RKO (cell line): Measurements from ENCODE around the gene TMPRSS4.
A peak's percentile ranks its signal among the peaks of the same experiment; 100 is the strongest.

Source experiments
- DNase-seq: peaks from one replicate; pipeline ENCODE4 v3.0.0-alpha.2; 2016; ENCODE audit warnings: low spot score

Gene TMPRSS4

DNA sequence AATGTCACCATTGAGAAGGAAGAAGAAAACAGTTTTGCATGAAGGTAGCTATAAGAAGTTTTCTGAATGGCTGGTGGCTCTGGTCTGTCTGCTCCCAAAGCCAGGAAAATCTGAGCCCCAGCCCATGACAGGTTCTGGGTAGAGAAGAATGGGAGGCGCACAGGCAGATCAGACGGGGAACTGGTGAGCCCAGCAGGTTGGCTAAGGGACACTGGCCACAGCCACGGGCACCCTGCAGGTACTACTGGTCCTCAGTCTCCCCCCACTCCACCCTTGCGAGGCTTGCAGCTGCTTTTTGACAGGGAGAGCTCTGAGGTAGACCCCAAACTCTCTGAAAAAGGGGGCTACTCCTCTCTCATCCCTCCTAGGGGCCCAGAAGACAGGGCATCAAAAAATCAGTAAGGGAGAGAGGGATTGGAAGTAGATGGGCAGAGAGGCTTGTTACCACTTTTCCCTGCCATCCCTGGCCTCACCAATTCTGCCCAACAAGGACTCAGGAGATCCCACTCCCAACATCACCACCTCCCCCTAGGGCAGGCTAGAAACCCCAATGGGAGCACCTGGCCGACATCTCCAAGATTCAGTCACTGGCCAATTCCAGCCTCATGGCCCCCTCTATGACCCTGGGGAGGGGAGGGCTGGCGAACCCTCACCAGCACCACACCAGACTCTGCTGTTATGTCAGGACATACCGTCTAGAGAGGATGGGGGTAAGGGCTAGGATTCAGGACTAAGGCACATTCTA is 58.3 kb downstream of the TMPRSS4 start:
- no peak for DNase-seq

DNA sequence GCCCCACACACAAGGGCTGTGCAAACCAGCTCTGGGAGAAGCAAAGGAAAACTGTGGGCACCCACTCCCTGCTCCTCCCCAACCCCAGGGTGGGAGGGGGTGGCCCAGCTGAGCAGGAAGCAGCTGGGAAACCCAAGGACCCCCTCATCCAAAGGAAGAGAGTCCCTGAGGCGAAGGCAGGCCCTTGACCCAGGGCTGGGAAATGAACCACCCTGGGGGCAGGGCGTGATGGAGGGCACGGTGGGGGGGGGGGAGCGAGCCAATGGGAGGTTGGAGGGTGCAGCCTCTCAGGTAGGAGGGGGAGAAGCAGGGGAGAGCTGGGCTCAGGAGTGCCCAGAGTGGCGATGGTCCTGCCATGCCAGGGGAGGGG is 58.9 kb downstream of the TMPRSS4 start:
- no peak for DNase-seq

DNA sequence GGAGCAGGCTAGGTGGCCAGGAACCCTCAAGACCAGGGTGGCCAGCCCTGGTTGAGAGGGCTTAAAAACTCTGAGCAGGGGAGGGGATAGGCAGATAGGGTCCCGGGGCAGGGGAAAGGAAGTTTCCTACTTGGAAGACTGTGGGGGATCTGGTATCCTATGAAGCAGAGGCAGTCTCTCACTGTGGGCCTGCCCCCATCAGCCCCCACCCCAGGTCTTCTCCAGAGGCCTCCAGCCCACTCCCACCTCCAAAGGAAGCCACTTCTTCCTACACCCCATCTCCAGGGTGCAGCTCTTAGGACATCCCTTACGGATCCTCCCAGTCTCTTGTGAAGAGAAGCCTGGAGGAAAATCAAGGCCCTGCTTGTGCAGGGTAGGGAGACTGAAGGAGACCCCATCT is 59.5 kb downstream of the TMPRSS4 start:
- DNase-seq: no peak

DNA sequence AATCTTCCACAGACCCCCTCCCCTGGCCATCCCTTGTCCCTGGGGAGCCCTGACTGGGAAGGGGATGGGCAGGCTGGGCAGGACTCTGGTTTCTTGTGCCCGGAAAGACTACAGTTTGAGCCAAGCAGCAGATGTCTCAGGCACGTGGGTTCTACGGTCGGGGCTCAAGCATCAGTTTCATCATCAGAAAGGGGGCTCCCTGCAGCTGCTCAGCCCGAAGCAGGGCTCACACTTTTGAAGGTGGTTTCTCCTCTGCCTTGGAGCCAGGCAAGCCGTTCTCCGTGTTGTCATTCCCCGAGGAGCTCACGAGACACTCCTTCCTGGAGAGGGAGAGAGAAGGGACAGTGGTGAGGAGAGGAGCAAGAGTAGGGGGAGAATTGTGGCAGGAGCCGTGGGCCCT is 59.9 kb downstream of the TMPRSS4 start:
- DNase-seq: no peak

DNA sequence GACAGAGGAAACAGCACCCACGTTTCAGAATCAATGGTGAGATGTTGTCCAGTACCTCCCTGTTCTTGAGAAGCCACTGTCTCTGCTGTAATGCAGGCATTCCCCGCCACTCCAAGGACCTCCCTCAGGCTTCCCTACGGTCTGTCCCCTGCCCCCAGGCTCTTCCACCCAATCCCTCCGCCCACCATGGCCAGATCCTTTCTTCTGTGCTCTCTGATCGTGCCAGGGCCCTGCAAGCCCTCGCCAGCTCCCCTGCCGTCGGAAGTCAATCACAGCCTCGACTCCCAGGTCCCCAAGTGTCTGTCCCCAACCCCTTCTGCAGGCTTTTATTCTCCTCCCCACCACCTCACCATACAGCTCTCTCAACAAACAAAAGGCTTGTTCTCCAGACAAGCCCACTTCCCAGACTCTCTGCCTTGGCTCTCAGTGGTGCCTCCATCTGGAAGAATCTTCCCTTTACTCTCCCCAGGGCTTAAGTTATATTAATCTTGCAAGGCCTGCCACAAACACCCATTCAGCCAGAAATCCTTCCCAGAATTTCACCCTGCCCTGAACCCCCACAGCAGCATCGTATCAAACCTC is 62.1 kb downstream of the TMPRSS4 start:
- no peak for DNase-seq

DNA sequence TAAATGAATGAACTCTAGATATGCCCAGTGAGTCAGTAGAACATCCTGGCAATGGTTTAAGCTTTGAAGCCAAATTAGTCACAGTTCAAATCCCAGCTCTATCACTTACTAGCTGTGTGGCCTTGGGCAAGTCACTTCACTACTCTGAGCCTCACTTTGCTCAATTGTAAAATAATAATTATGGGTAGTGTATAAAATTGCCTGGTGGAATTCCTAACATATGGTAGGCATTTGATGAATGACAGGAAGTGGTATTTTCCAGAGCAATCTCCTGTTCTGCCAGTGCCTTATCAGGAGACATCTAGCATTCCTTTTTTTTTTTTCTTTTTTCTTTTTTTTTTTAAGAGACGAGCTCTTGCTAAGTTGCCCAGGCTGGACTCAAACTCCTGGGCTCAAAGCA is 62.7 kb downstream of the TMPRSS4 start:
- DNase-seq: no peak

DNA sequence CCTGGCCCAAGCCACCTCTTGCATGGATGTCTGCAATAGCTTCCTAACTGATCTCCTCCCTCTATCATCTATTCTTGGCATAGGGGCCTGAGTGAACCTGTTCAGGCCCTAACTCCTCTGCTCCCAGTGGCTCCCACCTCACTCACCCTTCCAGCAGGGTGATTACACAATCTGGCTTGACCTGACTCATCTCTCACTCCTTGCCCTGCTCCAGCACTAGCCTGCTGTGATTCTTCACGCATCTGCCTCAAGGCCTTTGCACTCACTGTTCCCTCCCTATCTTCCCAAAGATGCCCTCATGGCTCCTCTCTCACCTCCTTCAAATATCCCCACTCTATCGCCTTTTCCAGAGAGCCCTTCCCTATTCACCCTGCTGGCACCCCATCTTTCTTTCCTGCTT is 65.2 kb downstream of the TMPRSS4 start:
- DNase-seq: peak; percentile 33

DNA sequence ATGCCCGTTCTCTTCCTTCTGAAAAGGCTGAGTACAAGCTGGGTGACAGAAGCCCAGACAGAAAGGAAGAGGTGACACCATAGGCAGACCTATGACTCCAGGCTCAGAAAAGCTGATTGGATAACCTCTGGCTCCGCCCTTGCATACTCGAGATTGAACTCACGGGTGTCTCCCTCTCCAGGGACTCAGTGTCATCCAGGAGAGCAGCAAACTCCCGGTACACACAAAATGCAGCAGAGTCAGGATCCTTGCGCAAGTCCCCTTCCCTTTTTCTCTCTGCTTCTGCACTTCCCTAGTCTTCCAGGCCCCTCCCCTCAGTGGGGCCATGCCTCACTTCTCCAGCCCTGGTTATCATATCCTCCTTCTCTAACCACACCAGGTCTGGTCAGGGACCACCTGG is 65.9 kb downstream of the TMPRSS4 start:
- DNase-seq: no peak

DNA sequence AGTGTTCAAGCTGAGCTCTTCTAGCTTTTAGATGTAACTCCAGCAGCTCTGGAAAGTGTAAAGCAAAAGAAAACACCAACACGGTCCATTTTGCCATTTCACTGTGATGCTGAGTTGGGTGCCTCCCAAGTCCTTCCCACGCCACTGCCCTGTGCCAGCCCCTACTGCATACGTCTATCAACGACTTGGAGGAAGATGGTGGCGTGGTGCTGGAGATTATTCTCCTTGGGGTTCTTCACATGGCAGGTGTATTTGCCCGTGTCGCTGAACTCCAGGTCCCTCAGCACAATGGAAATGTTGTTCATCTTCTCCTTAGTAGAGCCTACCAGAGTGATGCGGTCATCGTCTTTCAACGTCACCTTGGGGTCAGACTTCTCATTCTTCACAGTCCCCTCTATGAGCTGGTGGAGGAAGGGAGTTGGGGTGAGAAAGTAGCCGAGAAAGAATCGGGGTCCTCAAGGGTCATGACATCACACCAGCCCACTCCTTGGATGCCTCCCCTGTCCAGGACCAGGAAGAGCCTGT is 66.8 kb downstream of the TMPRSS4 start:
- no peak for DNase-seq

DNA sequence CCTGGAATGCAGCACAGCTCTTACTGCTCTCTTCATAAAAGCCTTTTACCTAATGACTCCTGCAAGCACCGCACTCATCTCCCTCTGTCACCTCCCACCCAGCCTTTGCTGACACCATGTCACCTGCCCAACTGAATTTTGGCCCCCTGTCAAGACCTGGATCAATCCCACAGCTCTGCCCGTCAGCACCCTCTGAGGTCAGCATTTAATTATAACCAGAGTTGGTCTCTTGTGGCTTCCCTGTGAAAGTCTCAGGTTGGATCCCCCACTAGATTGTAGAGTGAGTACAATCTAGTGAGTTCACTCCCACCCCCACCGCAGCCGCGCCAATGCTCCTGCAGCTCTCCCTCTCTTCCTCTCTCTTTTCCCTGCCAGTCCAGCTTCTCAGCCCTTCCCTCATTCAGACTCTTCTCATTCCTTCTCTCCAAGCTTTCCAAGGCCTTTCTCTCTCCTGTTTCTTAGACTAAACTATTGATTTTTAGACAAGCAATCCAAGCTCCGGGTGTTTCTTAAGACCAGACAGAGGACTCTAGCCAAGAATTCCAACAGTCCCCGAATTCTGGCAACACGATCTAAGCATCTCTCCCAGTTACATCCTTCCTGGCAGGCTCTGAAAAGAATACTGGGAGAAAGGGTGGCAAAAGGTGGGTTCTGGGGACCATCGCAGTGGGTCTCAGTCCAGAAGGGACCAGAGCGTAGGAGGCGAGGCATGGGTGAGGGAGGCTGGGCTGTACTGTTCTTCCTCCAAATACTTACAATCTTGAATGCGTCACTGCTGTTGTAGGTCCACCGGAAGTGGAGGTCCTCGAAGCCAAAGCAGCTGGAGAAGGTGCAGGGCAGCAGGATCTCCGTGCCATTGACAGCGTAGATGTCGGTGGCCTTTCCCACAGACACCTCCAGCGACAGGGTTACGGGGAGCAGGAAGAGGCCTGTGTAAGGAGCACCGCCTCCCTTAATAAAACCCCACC is 67.7 kb downstream of the TMPRSS4 start:
- DNase-seq: no peak

DNA sequence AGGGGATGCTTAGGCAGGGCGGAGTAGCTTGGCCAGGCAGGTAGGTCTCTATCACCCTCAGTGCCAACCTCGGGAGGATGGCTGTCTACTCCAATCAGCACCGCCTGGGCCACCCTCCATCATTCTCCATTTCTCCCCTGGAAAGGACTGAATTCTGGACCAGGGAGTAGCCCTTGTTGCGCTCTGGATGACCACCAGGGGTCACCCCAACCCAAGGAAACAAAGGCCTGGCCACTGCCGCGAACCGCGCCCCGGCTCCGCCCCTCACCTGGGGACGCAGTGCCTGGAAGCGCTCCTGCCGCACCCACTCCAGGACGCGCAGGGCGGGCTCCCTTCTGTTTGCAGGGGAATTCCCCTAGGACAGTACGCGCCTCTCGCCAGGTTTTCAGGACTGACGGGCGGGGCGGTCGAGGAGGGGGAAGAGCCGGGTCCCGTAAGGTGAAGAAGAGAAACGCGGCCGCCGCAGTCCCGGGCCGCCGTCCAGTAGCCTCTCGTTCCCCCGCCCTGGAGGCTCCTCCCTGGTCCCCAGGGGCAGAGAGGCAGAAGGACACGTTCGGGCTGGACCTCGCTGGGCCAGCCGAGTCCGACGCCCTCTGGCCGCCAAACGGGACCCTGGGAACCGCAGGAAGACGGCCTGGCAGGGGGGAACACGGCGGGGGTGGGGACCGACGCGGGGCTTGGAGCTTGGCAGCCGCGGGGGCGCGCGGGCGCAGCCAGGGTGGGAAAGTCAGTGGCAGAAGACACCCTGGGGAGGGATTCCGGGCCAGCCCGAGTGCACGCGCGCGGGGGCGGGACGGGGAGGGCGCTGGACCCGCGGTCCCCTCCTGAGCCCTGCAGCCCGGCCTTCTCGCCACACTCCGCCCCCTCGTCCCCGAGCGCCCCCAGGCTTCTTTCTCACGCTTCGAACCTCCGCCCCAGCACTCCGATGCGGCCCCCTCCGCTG is 68.7 kb downstream of the TMPRSS4 start:
- DNase-seq: peak; percentile 68

DNA sequence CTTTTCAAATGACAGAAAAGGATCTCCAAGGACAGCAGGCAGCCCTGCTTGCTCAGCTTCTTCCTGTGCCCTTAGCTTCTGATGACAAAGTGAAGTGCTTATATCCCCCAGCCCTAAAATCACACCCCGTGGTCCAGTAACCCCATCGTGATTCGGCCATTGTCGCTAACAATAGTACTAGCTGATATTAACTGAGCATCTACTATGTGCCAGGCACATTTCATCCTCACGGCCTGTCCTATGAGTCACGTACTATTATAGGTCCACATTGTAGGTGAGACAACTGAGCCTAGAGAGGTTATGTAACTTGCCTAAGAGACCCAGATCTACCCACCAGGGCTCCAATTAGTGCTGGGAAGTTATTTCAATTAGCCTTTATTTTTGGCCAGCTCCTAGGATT is 69.7 kb downstream of the TMPRSS4 start:
- DNase-seq: no peak

DNA sequence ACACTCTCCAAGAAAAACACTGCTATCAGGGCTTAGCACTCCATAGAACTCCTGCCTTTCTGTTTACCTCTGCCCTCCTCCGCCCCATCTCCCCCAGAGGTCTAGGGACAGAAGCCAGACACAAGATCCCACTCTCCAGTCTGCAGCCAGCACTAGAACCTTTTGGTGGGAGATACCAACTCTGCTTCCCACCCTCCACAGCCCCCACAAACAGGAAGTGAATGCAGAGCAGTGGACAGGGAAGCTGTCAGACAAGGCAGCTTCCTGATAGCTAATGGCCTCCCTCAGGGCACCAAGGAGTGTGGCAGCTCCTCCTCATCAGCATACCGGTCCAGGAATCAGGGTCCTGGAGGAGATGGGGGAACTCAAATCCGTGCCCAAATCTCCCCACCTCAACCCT is 70.6 kb downstream of the TMPRSS4 start:
- no peak for DNase-seq

DNA sequence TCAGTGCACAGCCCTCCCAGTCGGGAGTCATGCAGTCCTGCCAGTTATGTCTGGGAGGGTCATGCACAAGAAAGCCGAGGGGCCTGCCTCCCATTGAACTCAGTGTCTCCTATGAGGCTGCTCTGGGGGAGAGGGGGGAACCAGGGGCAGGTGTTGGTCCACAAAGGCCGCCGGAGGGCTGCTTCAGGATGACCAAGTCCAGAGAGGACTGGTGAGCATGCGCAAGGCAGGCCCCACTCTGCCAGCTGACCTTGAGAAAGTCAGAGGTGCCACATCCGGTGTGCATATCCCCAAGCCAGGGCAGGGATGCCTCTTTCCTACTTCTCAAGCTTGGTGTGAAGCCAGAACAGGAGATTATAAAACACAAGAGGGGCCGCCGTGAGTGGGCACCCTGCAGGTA is 71.4 kb downstream of the TMPRSS4 start:
- no peak for DNase-seq

DNA sequence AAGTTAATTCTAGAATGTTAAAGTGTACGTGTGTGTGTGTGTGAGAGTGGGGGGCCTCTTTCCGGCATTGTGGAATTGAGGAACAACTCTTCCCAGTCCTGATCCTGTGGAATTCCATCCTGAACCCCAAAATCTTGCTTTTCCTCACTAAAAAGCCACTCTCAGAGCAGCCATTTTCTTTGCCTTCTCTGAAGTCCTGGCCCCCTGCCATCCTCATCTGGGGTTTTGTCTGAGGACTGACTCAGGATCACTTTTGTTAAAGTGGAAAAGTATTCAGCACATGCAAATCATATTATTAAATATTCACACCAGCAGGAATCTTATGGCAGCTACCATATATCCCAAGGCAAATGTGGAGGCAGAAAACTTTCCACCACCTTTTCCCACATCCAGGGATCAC is 72.0 kb downstream of the TMPRSS4 start:
- DNase-seq: no peak

DNA sequence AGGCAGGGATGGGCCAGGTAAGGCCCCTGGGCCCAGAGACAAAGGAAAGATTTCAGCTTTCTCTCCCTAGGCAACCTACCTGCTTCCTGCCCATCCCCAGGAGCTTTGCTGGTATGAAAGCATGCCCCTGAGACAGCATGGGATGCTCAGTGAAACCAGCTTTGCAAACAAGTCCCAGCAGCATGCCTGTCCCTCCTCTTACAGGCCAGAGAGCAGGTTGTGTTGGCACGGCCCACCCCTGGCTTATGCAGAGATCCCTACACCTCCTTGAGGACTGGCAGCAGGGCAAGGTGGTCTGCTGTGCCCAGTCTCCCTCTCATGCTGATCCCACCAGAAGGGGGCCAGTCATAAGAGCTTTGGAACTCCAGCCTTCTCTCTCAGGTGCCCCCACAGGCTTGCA is 72.6 kb downstream of the TMPRSS4 start:
- DNase-seq: no peak

DNA sequence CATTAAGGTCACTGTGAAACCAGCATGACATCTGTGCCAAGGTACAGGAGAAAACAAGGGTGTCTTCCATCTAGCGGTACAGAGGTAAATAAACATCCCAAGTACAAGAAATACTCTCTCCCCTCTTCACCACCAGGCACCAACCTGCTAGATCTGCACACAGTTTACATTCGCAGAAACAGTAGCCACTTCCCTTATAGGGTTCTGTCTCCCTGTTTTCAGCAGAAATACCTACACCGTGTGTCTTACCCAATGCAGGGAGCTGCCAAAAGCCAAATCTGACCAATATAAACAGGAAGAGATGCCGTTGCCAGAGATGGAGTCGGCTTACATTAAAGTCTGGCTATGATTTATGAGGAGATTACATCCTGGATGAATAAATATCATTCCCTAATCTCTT is 74.6 kb downstream of the TMPRSS4 start:
- DNase-seq: no peak

DNA sequence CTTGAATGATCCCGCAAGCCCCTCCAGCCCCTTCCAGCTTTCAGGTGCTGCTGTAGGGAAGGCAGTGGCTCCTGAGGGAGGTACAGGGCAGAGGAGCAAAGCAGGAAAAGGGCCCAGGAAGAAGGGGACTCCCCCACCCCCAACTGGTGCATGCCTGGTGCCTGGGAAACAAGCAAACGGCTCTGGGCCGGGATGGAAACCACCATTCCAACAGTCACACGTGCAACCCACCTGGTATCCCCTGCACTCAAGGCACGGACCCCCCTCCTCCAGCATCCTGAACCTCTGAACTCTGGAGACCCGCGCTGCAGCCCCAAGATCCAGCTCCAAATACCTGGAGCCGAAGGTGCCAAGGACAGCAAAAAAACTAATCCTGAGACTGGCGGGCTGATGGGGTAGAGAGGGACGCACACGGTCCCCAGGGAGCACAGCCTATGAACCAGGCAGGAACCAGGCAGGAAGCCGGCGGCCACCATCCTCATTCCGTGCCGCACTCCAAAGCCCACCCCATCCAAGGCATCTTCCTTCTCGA is 75.2 kb downstream of the TMPRSS4 start:
- no peak for DNase-seq

DNA sequence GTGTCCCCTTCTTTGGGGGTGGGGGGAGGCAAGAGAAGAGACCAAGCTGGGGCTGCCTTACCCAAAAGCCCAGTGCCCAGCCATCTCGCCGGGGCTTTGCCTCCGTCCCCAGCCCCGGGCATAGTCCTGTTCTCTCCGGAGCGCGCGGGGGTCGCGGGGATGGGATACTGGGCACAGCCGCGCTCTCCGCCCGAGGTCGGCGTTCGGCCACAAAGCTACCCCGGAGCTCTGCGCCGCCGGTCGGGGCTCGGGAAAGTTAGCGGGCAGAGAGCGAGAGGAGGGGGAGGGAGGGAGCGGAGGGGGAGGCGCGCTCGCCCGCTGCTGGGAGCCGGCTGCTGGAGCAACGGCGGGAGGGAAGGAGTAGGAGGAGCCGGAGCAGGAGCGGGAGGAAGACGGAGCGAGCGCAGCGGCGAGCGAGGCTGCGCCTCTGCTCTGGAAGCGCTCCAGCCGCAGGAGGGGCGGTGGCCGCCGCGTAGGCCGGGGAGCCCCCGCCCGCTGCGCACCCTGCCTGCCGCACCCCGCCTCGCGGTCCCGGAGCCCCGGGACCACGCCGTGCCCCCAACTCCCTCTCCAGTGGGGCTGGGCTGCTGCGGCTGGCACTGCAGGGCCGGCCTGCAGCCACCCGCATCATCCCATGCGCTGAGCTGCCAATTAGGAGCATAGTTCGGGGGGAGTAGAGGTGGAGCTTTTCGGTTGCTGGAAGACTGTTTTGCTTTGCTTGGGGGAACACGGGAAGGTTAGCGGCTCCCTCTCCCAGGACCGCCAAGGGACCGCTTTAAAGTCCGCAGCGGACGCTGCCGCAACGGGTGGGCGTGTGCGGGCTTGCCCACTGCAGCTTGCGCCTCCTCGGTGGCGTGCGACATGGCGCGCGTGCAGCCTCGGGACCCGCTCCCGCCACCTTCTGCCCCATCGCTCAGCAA is 75.9 kb downstream of the TMPRSS4 start, which contains the start of gene SCN4B:
Gene SCN4B (minus strand): TSS at position 272 of the 920 bp plus-strand sequence. CDS start 150 bp downstream, at position 122.
- no peak for DNase-seq

DNA sequence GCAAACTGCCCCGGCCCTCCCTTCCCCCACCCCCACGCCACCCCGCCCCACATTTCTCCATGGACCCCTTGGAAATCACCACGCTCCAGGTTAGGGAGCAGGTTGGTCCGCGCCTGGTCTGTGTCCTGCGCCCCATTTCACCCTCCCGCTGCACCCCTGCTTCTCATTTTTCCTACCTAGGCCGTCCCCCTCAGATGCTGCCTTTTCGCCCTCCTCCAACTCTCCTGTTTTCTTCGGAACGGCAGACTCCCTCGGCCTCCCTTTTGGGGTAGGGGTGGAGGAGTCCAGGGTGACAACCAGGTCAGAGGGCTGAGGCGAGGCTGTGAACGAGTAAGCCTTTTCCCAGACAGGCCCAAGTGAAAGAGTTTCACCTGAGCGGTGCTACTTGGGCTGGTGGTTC is 76.6 kb downstream of the TMPRSS4 start:
- DNase-seq: no peak
